ENCODE results near the gene RBM28. TPM values are rescaled to one million over a fixed set of nuclear protein-coding genes. Genes with fewer than 3 reads are reported as not detected.

Gene RBM28
- total RNA-seq, 1 donor from 2014 or later, result 73.7 TPM

DNA sequence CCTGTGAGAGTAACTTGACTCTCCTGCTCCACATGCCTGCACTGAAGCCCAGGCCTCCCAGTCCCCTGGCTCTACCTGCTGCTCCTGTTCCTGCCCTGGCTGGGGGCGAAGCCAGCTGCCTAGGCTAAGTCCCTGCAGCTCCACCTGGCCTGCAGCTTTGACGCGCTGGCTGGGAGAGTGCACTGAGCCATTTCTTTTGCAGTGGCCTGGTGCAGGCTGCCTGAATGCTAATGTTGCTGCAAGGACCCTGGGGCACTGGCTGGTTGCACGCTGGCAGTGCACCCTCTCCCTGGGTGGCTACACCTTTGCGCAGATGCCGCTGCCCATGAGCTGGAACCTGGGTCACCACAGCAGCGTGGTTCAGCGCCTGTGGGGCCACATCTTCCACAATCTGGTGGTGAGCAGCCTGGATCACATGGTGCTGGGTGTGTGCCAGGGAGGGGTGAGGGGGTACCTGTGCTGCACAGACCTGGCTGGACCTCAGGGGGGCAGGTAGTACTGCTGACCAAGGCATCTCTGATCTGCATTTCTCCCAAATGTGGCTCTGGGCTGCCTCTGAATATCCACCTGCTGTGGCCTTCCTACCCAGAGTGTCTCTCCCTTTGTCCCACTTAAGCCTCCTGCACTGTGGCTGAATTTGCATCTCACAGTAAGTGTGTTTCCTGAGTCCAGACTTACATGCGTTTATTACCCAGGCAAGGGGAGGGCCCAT, 46.1 kb upstream of the RBM28 start:
- TF ChIP-seq, protein P1, sequence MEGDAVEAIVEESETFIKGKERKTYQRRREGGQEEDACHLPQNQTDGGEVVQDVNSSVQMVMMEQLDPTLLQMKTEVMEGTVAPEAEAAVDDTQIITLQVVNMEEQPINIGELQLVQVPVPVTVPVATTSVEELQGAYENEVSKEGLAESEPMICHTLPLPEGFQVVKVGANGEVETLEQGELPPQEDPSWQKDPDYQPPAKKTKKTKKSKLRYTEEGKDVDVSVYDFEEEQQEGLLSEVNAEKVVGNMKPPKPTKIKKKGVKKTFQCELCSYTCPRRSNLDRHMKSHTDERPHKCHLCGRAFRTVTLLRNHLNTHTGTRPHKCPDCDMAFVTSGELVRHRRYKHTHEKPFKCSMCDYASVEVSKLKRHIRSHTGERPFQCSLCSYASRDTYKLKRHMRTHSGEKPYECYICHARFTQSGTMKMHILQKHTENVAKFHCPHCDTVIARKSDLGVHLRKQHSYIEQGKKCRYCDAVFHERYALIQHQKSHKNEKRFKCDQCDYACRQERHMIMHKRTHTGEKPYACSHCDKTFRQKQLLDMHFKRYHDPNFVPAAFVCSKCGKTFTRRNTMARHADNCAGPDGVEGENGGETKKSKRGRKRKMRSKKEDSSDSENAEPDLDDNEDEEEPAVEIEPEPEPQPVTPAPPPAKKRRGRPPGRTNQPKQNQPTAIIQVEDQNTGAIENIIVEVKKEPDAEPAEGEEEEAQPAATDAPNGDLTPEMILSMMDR (conservative IDR thresholded peaks at IDR 0.05), result no peak
- Mint-ChIP-seq H3K27ac (ENCODE audit: unreplicated experiment) (no peak overlapping the region), H3K9me3 (no peaks in the 10 kb centered on the region), H3K4me1 (peaks cover 22% of the 10 kb centered on the region), H3K36me3 (ENCODE audit: low read depth) (no peaks in the 10 kb centered on the region), H3K4me3 (no peak overlapping the region), H3K27me3 (ENCODE audit: low read depth) (no peaks in the 10 kb centered on the region)
- no peak for DNase-seq (ENCODE audit: low read depth, low spot score)

DNA sequence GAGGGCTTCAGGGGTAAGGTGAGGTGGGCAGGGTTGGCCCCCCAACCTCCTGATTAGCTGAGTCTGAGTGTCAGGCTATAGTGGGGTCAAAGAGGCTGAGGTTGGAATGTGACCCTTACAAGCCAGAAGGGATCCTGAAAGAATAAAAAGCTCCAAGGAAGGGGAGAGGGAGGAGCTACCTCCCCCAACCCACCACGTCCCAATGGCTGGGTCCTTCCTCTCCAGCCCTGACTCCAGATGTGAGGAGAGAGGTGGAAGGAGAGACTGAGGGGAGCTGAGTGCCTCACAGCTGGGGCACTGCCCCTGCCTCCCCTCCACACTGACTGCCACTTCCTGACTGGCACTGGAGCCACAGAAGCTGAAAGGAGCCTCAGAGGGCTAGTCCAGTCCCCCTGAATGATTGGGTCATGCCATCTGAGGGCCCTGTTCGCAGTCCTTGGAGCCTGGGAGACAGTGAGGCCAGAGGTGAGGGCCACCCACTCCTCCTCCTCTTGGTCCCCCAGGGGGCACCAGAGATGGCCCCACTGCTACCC, 45.4 kb upstream of the RBM28 start:
- Mint-ChIP-seq H3K9me3 (no peaks in the 10 kb centered on the region), H3K27me3 (ENCODE audit: low read depth) (no peaks in the 10 kb centered on the region), H3K4me3 (no peak overlapping the region), H3K27ac (ENCODE audit: unreplicated experiment) (peak overlapping the region; percentile 27), H3K36me3 (ENCODE audit: low read depth) (no peaks in the 10 kb centered on the region), H3K4me1 (peaks cover 22% of the 10 kb centered on the region)
- TF ChIP-seq, protein P1 (conservative IDR thresholded peaks at IDR 0.05), result no peak
- no peak for DNase-seq (ENCODE audit: low read depth, low spot score)

DNA sequence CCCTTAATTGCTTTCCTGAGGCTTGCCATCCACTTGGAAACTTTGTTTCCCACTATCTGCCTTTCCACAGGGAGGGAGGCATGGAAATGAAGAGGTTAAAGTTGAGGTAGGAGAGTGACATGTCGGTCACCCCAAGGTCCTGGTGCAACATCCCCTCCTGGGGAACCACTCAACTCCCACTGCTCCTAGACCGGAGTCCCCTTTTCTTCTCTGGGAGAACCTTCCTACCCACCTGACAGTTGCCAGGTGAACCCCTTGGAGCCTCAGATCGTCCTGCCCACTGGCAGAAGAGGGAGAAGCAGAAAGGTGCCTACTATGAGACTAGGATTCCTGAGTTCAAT, 44.4 kb upstream of the RBM28 start:
- Mint-ChIP-seq H3K9me3 (no peaks in the 10 kb centered on the region), H3K4me3 (no peak overlapping the region), H3K4me1 (peaks cover 30% of the 10 kb centered on the region), H3K36me3 (ENCODE audit: low read depth) (no peaks in the 10 kb centered on the region), H3K27me3 (ENCODE audit: low read depth) (no peaks in the 10 kb centered on the region), H3K27ac (ENCODE audit: unreplicated experiment) (no peak overlapping the region)
- no peak for DNase-seq (ENCODE audit: low read depth, low spot score)
- TF ChIP-seq, protein P1 (conservative IDR thresholded peaks at IDR 0.05), result no peak

DNA sequence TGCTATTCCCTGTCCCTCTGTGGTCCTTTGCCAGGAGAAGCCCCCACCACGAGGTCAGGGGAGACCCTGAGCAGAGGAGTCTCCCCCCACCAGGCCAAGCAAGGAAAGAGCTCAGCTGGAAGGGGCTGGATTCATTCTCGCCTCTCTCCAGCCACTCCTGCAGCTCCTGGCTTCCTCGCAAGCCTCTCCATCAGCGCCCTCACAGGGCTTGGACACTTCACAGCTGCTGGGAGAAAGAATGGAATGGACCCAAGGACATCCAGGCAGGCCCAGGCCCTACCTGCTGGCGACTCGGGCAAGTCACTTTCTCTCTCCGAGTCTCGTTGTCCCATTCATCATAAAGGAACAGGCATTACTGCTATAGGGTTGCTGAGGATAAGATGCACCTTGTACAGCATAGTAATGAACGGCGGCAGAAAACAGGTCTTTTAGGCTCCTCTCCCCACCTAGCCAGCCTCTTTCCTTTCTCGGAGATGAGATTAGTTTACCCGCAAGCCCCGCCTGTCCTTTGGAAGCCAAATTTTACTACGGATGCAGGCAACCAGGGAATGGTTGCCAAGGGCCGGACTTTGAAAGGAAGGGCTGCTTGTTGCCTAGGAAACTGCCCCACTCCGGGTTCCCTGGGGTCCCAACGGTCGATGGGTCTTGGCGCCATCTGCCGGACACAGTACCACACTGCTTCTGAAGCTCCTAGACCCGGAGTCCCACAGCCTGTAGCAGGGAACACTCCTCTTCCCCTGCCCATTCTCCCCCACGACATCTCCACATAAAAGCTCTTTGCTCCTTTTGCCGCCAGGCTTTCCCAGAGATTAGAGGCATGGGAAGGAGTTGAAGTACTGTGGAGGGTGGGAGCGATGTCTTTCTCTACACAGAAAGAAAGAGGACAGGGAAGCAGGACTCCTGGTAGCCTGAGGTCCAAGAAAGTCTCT, 43.8 kb upstream of the RBM28 start:
- Mint-ChIP-seq H3K27me3 (ENCODE audit: low read depth) (no peaks in the 10 kb centered on the region), H3K9me3 (no peaks in the 10 kb centered on the region), H3K4me1 (peaks cover 30% of the 10 kb centered on the region), H3K4me3 (no peak overlapping the region), H3K27ac (ENCODE audit: unreplicated experiment) (no peak overlapping the region), H3K36me3 (ENCODE audit: low read depth) (no peaks in the 10 kb centered on the region)
- peak; percentile 94 for DNase-seq (ENCODE audit: low read depth, low spot score)
- TF ChIP-seq, protein P1 (conservative IDR thresholded peaks at IDR 0.05), result peak; percentile 87

DNA sequence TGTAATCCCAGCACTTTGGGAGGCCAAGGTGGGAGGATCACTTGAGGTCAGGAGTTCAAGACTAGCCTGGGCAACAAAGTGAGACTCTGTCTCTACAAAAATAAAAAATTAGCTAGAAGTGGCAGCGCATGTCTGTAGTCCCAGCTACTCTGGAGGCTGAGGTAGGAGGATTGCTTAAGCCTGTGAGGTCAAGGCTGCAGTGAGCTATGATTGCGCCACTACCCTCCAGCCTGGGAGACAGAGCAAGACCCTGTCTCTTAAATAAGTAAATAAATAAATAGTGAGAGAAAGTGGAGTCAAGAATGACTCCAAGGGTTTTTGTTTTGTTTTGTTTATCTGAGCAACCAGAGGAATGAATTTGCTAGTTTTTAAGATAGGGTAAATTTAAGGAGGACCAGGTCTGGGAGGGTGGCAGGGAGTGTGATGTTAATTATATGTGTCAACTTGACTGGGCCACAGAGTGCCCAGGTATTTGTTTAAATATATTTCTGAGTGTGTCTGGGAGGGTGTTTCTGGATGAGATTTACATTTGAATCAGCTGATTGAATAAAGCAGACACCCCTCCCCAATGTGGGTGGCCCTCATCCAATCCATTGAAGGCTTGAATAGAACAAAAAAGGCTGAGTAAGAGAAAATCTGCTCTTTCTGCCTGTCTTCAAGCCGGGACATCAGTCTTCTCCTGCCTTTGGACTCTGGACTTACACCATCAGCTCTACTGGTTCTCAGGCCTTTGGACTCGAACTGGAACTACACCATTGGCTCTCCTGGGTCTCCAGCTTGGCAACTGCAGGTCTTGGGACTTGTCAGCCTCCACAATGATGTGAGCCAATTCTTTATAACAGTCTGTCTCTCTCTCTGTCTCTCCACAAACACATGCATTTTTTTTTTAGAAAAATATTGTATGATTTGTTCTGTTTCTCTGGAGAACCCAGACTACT, 42.5 kb upstream of the RBM28 start:
- Mint-ChIP-seq H3K9me3 (no peaks in the 10 kb centered on the region), H3K27me3 (ENCODE audit: low read depth) (no peaks in the 10 kb centered on the region), H3K4me1 (peaks cover 32% of the 10 kb centered on the region), H3K4me3 (no peak overlapping the region), H3K27ac (ENCODE audit: unreplicated experiment) (no peak overlapping the region), H3K36me3 (ENCODE audit: low read depth) (no peaks in the 10 kb centered on the region)
- DNase-seq (ENCODE audit: low read depth, low spot score), result no peak
- TF ChIP-seq, protein P1 (conservative IDR thresholded peaks at IDR 0.05), result no peak
